ENCODE results near the gene TOM1L2.
"Not testable (repeated sequence)": the region's sequence is repeated elsewhere in the genome, so short reads cannot be mapped to it uniquely, and the experiment has no call there.

The TOM1L2 gene

GRCh38 chr17:17922070-17922614 is 50.1 kb downstream of the TOM1L2 start:
- TF ChIP-seq CTCF (IDR thresholded peaks at IDR 0.05; ENCODE audit: control insufficient read depth, extremely low read depth, insufficient read depth), result no peak
- no peak for DNase-seq (ENCODE audit: low read depth)
- no peak overlapping the region for H3K4me3 ChIP-seq (ENCODE audit: low read depth, low read length)

DNA sequence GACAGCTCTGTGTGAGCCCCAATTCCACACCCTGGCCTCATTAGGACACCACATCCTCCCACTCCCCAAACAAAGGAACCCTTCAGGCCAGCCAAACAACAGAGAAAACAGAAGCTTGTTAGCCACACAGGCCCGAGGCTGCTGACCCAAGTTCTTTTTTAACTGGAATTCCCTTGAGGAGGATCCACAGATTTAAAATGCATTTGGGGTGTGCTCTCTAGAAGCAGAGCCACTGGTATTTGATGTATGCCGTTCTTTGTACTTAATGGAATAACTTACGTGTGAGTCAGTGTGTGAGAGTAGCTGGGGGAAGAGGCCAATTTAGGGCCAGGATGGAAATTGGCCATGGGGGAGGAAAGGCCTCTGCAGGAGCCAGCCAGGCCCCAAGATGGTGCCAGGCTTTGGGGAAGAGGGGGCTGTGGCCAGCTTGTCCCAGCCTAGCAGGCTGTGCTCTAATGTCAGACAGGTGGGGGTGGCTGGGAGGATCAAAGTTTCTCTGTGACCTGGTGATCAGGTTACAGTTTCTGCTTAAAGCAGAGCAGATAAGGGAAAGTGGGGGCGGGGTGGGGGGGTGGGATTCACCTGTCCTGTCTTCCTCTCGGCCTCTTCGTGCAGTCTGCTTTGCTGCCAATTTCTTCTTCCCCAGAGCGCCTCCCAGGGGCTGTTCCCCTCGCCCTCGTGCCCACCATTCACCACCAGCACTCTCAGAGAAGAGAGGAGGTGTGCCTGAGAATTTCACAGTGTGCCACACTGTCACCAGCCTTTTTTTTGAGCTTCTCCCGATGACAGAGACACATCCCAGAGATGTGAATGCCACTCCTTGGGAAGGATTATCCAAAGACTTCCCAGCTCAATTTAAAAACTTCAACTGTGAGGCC is 50.8 kb downstream of the TOM1L2 start:
- TF ChIP-seq CTCF (IDR thresholded peaks at IDR 0.05; ENCODE audit: control insufficient read depth, extremely low read depth, insufficient read depth), result no peak
- H3K4me3 ChIP-seq (ENCODE audit: low read depth, low read length), result no peak overlapping the region
- DNase-seq (ENCODE audit: low read depth), result no peak

DNA sequence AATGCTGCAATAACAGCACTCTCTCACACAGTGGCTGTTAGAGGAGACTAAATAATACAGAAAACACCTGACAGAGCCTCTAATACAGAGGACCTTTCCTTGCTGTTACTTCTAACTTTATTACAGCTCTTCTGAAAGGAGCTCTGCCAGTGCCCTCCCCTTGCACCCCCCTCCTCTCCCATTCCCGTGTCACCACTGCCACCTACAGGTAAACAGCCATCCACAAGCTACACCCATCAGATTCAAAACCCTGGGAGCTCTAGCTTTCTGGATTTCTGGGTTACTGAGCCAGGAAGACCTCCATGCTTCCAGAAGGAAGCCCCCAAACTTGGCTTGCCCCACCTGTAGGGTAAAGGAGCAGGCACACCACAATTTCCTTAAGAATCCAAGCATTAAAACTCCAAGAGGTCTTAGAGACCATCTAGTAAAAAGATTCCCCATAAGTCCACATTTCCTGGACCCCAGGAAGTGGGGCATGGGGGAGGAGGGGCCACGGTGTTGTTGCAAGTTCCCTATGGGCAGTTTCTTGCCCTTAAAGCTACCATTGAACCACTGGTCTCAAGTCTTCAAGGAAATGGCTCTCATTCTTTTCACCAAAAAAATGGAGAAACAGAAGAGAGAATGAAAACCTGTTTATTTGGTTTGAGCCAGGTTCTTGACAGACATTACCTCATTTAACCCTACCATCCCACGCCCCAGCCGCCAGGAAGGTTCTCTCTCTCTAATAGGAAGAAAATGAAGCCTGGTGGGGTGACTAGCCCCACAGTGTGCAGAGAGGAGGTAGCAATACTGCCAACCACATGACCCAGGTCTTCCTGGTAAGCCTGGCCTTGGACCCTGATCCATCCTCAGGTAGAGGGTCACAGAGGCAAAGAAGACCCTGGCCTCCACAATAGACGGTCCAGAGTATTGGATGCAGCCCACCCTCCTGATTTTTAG is 52.8 kb downstream of the TOM1L2 start:
- no peak overlapping the region for H3K4me3 ChIP-seq (ENCODE audit: low read depth, low read length)
- no peak for DNase-seq (ENCODE audit: low read depth)
- peak; percentile 95 for TF ChIP-seq CTCF (IDR thresholded peaks at IDR 0.05; ENCODE audit: control insufficient read depth, extremely low read depth, insufficient read depth)

DNA sequence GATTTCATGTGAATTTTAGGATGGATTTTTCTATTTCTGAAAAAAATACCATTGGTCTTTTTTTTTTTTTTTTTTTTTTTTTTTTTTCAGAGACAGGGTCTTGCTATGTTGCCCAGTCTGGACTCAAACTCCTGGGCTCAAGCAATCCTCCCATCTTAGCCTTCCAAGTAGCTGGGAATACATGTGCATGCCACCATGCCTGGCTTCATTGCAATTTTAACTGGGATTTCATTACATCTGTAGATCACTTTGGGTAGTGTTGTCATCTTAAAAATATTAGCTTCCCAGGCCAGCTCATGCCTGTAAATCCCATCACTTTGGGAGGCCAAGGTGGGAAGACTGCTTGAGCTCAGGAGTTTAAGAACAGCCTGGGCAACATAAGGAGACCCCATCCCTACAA is 54.8 kb downstream of the TOM1L2 start:
- DNase-seq (ENCODE audit: low read depth), result no peak
- no peak for TF ChIP-seq CTCF (IDR thresholded peaks at IDR 0.05; ENCODE audit: control insufficient read depth, extremely low read depth, insufficient read depth)
- H3K4me3 ChIP-seq (ENCODE audit: low read depth, low read length), result no peak overlapping the region

DNA sequence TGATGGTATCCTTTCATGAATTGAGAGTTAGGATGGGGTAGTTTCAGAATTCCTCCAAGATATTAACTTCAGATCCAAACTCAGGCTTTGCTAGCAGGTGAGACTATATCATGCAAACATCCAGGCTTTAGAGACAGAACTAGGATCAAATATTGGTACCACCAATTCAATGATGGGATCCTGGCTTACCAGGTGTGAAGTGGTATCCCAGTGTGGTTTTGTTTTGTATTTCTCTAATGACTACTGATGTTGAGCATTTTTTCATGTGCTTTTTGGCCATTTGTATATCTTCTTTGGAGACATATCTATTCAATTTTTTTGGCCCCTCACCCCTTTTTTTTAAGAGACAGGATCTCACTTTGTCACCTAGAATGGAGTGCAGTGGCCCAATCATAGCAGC is 57.0 kb downstream of the TOM1L2 start:
- H3K4me3 ChIP-seq (ENCODE audit: low read depth, low read length), result no peak overlapping the region
- no peak for TF ChIP-seq CTCF (IDR thresholded peaks at IDR 0.05; ENCODE audit: control insufficient read depth, extremely low read depth, insufficient read depth)
- DNase-seq (ENCODE audit: low read depth), result no peak

GRCh38 chr17:17913695-17914332 is 58.4 kb downstream of the TOM1L2 start:
- DNase-seq (ENCODE audit: low read depth), result no peak
- H3K4me3 ChIP-seq (ENCODE audit: low read depth, low read length), result no peak overlapping the region
- no peak for TF ChIP-seq CTCF (IDR thresholded peaks at IDR 0.05; ENCODE audit: control insufficient read depth, extremely low read depth, insufficient read depth)

GRCh38 chr17:17912336-17912735 is 59.9 kb downstream of the TOM1L2 start:
- not testable (repeated sequence) for H3K4me3 ChIP-seq (ENCODE audit: low read depth, low read length); DNase-seq (ENCODE audit: low read depth)

Data from LNCaP clone FGC (cell line).